HepG2 (cell line): ENCODE results near the gene CCNYL1. TPM values are rescaled to one million over a fixed set of nuclear protein-coding genes. Genes with fewer than 3 reads are reported as not detected.

Experiments used
- BATF2 ChIP-seq: sonication (generic); formaldehyde crosslinking; IDR thresholded peaks from 2 replicates; pipeline ENCODE4 v1.8.0; 2022; ENCODE audit warnings: mild to moderate bottlenecking, missing genetic modification reagents, moderate library complexity
- EED ChIP-seq: sonication (generic); formaldehyde crosslinking; IDR thresholded peaks from 2 replicates; pipeline ENCODE4 v1.5.0; 2020; ENCODE audit warnings: mild to moderate bottlenecking, missing genetic modification reagents
- FOXA1 ChIP-seq, 2 experiments: fragments of 450-650 bp in 1 of 2; sonication (generic) in 1 of 2; formaldehyde crosslinking in 1 of 2; IDR thresholded peaks; 2 replicates each; pipeline versions ENCODE4 v1.4.0 to v1.6.1; 2016 to 2020; ENCODE audit warnings: missing genetic modification reagents in 1 of 2
- JUND ChIP-seq: sonication (generic); formaldehyde crosslinking; IDR thresholded peaks from 2 replicates; pipeline ENCODE4 v1.8.0; 2022; ENCODE audit warnings: mild to moderate bottlenecking, missing genetic modification reagents
- RAD21 ChIP-seq: fragments of 450-650 bp; formaldehyde crosslinking; IDR thresholded peaks from 2 replicates; pipeline ENCODE4 v1.5.0; 2020; ENCODE audit warnings: mild to moderate bottlenecking
- RARA ChIP-seq: IDR thresholded peaks from 2 replicates; pipeline ENCODE4 v1.6.1; 2016; ENCODE audit warnings: missing genetic modification reagents, missing compliant biosample characterization
- RBFOX2 ChIP-seq: fragments of 200-400 bp; formaldehyde crosslinking; IDR thresholded peaks from 2 replicates; pipeline ENCODE4 v1.6.1; 2017; ENCODE audit warnings: low read depth, mild to moderate bottlenecking, low read length
- TEAD3 ChIP-seq: optimal IDR thresholded peaks from 2 replicates; pipeline ENCODE3; 2016; ENCODE audit warnings: borderline replicate concordance
- ZBTB44 ChIP-seq: sonication (generic); formaldehyde crosslinking; IDR thresholded peaks from 2 replicates; pipeline ENCODE4 v1.4.0; 2020; ENCODE audit warnings: missing genetic modification reagents
- ZFP91 ChIP-seq: sonication (generic); formaldehyde crosslinking; IDR thresholded peaks from 2 replicates; pipeline ENCODE4 v1.9.0; 2022; ENCODE audit warnings: missing genetic modification reagents, mild to moderate bottlenecking, borderline replicate concordance
- ZNF10 ChIP-seq: sonication (generic); formaldehyde crosslinking; IDR thresholded peaks from 2 replicates; pipeline ENCODE4 v1.4.0; 2020; ENCODE audit warnings: mild to moderate bottlenecking, low read depth, missing genetic modification reagents, borderline replicate concordance
- ZNF639 ChIP-seq: conservative IDR thresholded peaks from 2 replicates; pipeline ENCODE4 v1.6.1; 2018; ENCODE audit warnings: missing genetic modification reagents
- ZNF792 ChIP-seq: IDR thresholded peaks from 2 replicates; pipeline ENCODE4 v1.6.1; 2016
- polyA plus RNA-seq, 8 experiments: library from polyadenylated mRNA; depleted of rRNA in 3 of 8; stranded (reverse) in 7 of 8; unstranded in 1 of 8; fragments of >200 nt; fragmentation: Illumina TruSeq in 4 of 8; extraction: Trizol in 4 of 8; gene quantifications; 2 replicates each; pipeline versions ENCODE4 v1.2.1 to v1.2.3, GENCODE V29; 2011 to 2016; ENCODE audit warnings: low read depth in 4 of 8, missing spikeins in 1 of 8, mixed read lengths in 1 of 8; ENCODE audit not compliant: insufficient read depth in 1 of 8
- total RNA-seq, 5 experiments: library from RNA; depleted of rRNA; stranded (reverse); fragments of >200 nt; fragmentation: Illumina TruSeq; extraction: Trizol; gene quantifications; 2 replicates each; pipeline ENCODE4 v1.2.3, GENCODE V29; 2016; ENCODE audit warnings: low read depth in 1 of 5
- TF ChIP-seq, protein P1 (sequence below): sonication (generic); formaldehyde crosslinking; IDR thresholded peaks from 2 replicates; pipeline ENCODE4 v1.4.0; 2020; ENCODE audit warnings: missing genetic modification reagents, mild to moderate bottlenecking, borderline replicate concordance
- TF ChIP-seq, protein P2 (sequence below): sonication (generic); formaldehyde crosslinking; IDR thresholded peaks from 2 replicates; pipeline ENCODE4 v1.4.0; 2020; ENCODE audit warnings: missing genetic modification reagents, mild to moderate bottlenecking, borderline replicate concordance
- TF ChIP-seq, protein P3 (sequence below): sonication (generic); formaldehyde crosslinking; IDR thresholded peaks from 2 replicates; pipeline ENCODE4 v1.4.0; 2020; ENCODE audit warnings: missing genetic modification reagents, borderline replicate concordance

CCNYL1 gene
- total and polyA plus RNA-seq, 2 of the 13 experiments (the other 11 are each of a cell fraction or from before 2014, with no cell fraction given), result 12.5 to 16.2 TPM

DNA sequence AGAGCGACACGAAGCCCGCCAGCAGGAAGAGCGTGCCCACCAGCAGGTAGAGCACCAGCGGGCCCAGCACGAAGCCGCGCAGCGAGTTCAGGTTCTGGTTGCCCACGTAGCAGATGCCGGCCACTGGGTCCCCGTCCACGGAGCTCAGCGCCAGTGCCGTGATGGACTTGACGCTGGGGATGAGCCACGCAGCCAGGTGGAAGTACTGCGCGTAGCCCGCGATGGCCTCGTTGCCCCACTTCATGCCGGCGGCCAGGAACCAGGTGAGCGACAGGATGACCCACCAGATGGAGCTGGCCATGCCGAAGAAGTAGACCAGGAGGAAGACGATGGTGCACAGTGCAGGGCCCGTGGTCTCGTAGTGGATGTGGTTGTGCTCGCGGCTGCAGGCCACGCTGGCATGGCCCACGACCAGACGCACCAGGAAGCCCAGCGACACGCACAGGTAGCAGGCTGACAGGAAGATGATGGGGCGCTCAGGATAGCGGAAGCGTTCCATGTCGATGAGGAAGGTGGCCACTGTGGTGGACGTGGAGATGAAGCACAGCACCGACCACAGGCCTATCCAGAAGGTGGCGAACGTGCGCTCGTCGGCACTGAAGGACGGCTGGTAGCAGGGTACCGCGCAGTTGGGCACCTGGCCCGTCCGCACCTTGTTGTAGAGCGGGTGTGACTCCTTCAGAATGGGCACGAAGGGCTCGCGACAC, 56.2 kb downstream of the CCNYL1 start (continued):
- TF ChIP-seq ZNF639 (CRISPR knock-in tag) (no peak; the same call in 1 of the 2 replicates), TEAD3 (CRISPR knock-in tag) (peak; percentile 48), JUND (CRISPR knock-in tag) (0 out of 2 replicates have a peak, but pooled peaks have one; percentile 44), ZFP91 (CRISPR knock-in tag) (peak; percentile 84; the same call in 1 of the 2 replicates), BATF2 (CRISPR knock-in tag) (0 out of 2 replicates have a peak, but pooled peaks have one; percentile 25), ZBTB44 (0 out of 2 replicates have a peak, but pooled peaks have one; percentile 45), FOXA1 (IDR thresholded peaks at IDR 0.05) (no peak), FOXA1 (CRISPR knock-in tag; IDR thresholded peaks at IDR 0.05) (peak; percentile 22; the same call in 1 of the 2 replicates), ZNF10 (CRISPR knock-in tag) (no peak), RBFOX2 (peak; percentile 4; the same call in 1 of the 2 replicates), EED (peak; percentile 0; the same call in 1 of the 2 replicates), RAD21 (peak; percentile 92), RARA (CRISPR knock-in tag) (peak; percentile 33; the same call in 1 of the 2 replicates), ZNF792 (CRISPR knock-in tag) (peak; percentile 11; the same call in 1 of the 2 replicates)
- TF ChIP-seq, protein P1, sequence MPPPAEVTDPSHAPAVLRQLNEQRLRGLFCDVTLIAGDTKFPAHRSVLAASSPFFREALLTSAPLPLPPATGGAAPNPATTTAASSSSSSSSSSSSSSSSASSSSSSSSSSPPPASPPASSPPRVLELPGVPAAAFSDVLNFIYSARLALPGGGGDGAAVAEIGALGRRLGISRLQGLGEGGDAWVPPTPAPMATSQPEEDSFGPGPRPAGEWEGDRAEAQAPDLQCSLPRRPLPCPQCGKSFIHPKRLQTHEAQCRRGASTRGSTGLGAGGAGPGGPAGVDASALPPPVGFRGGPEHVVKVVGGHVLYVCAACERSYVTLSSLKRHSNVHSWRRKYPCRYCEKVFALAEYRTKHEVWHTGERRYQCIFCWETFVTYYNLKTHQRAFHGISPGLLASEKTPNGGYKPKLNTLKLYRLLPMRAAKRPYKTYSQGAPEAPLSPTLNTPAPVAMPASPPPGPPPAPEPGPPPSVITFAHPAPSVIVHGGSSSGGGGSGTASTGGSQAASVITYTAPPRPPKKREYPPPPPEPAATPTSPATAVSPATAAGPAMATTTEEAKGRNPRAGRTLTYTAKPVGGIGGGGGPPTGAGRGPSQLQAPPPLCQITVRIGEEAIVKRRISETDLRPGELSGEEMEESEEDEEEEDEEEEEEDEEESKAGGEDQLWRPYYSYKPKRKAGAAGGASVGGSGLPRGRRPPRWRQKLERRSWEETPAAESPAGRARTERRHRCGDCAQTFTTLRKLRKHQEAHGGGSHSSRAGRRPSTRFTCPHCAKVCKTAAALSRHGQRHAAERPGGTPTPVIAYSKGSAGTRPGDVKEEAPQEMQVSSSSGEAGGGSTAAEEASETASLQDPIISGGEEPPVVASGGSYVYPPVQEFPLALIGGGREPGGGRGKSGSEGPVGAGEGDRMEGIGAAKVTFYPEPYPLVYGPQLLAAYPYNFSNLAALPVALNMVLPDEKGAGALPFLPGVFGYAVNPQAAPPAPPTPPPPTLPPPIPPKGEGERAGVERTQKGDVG (CRISPR knock-in tag), result peak; percentile 97
- TF ChIP-seq, protein P2, sequence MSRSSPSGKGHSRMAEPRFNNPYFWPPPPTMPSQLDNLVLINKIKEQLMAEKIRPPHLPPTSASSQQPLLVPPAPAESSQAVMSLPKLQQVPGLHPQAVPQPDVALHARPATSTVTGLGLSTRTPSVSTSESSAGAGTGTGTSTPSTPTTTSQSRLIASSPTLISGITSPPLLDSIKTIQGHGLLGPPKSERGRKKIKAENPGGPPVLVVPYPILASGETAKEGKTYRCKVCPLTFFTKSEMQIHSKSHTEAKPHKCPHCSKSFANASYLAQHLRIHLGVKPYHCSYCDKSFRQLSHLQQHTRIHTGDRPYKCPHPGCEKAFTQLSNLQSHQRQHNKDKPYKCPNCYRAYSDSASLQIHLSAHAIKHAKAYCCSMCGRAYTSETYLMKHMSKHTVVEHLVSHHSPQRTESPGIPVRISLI (CRISPR knock-in tag), result peak; percentile 43; the same call in 1 of the 2 replicates
- TF ChIP-seq, protein P3, sequence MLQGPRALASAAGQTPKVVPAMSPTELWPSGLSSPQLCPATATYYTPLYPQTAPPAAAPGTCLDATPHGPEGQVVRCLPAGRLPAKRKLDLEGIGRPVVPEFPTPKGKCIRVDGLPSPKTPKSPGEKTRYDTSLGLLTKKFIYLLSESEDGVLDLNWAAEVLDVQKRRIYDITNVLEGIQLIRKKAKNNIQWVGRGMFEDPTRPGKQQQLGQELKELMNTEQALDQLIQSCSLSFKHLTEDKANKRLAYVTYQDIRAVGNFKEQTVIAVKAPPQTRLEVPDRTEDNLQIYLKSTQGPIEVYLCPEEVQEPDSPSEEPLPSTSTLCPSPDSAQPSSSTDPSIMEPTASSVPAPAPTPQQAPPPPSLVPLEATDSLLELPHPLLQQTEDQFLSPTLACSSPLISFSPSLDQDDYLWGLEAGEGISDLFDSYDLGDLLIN (CRISPR knock-in tag), result no peak
